Endometrial microvascular endothelial cells (primary cell): ENCODE results near the gene SNAI3. TPM values are rescaled to one million over a fixed set of nuclear protein-coding genes. Genes with fewer than 3 reads are reported as not detected.

Experiments used
- in situ Hi-C: cut with HindIII; loops from 2 replicates; pipeline ENCODE4 v1.10.0; 2017; ENCODE audit warnings: low sequenced_read_pairs, low pct_unique_long_range_greater_than_20kb; ENCODE audit errors: inconsistent ontology term
- total RNA-seq: library from RNA; depleted of rRNA; stranded (reverse); fragments of >200 nt; gene quantifications from one replicate; pipeline ENCODE4 v1.2.3, GENCODE V29; 2015; ENCODE audit errors: inconsistent ontology term

Gene SNAI3
- total RNA-seq, 1 donor from 2014 or later: not detected

DNA sequence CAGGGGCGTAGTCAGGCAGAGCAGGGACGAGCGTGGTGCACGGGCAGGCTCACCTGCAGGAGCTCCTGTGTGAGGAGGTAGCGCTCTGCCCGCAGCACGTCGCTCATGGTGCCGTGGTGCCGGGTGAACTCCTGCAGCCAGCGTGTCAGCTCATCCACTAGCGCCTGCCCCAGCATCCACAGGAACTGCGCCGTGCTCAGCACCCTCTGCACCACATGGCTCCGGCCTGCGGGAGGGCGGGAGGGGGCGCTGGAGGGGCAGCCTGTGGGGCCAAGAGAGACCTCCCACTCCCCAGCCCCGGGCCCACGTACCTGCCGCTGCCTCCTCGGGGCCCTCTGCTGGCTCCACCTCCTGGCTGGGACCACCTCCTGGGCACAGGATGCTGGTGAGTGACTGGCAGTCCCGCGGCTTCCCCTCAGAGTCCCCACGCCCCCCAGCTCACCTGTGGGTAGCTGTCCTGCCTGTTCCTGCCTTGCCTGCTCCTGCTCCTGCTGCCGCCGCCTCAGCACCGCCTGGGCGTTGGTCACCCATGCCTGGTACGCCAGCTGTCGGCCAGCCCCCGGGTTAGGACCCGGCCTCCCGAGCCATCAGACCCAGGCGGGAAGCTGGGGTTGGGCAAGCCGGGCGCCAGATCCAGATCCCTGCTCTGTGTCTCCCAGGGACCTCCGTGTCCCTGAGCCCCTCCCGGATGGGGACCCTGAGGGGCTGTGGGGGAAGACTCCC, 36.6 kb upstream of the SNAI3 start:
- in situ Hi-C loops: no loop called here

DNA sequence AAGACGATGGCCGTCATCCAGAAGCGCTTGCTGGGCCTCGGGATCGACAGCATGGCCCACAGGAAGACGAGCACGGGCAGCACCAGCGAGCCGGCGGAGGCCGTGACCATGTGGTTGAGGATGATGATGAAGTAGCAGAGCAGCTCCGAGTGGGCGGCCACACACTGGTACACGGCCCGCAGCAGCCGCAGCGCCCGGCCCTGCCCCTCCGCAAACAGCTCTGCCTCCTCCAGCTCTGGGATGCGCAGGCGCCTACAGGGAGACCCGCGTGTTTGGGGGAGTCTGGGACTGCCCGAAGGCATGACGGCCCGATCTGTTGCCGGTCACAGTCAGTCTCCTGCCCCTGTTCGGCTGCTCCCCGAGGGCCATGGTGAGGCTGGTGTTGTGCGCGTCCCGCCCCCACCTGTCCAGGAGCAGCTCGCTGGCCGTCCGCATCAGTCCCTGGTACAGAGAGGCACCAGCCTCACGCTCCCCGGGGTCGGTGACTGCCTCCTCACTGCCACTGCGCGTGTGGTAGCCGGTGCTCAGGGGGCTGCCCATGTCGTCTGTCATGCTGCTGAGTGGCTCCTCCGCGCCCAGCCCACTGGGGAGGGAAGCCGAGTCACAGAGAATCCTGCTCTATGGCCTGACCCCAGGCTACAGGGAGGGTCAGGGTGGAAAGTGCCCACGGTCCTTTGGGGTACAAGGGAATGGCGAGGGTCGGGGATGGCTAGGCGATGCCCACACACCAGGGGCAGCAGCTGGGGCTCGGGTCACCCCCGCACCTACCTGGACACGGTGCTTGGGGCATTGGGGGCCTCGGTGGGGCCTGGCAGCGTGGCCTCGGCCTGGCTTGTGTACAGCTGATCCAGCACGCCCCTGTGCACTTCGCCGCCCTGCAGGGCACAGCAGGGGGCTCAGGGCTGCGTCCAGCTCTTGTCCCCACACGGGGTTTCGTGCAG, 35.8 kb upstream of the SNAI3 start:
- in situ Hi-C loops: no loop called here

DNA sequence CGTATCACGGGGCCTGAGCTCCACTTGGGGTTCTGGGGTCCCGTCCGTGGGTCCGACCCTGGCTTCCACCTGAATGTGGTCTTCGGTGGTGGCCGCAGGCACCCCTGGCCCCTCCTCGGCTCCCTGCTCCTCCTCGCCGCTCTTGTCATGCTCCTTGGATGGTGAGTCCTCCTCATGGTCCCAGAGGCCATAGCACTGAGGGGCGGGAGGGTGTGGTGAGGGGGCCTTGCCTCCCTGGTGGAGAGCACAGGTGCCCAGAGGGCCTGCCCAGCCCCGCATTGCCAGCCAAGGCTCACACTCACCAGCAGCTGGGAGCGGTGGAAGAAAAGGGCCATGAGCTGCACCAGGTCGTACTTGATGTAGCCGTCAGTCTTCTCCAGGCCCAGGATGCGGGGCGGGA, 34.9 kb upstream of the SNAI3 start:
- in situ Hi-C loops: no loop called here

DNA sequence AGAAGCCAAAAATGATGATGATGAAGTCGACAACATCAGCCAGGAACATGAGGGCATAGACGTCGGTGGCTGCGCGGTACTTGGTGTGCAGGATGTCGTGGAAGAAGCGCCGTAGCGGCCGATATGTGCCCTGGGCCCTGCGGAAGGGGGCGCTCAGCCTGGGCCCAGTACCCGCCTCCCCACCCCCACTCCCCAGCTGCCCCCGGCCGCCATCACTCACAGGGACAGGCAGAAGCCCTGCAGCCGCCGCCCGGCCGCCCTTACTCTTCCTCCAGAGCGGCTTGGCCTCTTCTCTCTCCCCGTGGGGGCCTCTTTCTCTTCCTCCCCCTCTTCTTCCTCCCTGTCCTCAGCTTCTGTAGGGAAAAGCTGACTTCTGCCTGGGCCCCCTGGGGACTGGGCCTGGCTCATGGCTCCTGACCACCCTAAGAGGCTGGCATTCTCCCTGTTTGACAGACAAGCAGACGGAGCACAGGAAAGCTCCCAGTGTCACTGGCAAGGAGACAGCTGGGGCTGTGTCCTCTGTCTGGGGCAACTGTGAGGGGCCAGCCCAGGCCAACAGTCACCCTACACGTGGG, 34.2 kb upstream of the SNAI3 start:
- in situ Hi-C loops: no loop called here

DNA sequence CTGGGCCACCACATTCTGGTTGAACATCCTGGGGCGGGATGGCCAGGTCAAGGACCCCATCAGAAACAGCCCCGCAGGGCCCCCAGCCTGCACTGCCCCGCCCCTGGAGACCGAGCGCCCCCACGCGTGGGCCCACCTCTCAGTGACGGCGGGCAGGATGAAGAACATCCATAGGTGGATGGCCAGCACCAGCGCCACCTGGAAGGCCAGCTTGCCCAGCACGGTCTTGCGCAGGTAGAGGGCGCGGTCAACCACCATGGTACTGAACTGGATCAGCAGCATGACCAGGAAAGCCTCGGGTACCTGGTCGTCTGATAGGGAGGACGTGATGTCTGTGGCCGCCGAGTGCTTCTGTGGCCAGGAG, 33.6 kb upstream of the SNAI3 start:
- in situ Hi-C loops: no loop called here

DNA sequence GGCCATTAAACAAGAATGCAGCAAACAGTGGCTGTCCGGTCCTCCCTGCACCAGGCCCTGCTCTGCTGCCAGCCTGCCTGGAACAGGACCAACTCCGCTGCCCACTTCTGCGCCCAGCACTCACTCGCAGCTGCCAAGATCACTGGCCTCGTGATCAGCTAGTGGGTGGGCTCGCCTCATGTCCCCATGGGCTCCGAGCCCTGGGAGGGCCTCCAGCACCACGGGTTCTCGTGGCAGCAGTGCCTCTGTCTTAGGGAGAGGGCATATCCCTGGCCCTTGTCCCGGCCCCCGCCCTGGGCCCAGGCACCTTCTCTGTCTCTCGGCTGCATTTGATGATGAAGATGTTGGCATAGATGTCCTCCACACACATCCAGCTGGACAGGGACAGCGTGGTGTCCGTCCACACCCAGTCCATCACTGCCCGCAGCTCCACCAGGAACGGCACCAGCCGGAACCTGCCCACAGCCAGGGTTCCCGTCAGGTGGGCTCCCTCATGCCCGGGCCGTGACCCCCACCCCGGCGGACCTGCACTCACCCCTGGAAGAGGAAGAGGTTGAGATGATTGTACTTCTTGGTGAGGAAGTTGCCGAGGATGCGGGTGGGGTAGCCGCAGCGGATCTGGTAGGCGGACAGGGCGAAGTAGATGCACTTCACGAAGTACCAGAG, 33.1 kb upstream of the SNAI3 start:
- in situ Hi-C loops: no loop called here

DNA sequence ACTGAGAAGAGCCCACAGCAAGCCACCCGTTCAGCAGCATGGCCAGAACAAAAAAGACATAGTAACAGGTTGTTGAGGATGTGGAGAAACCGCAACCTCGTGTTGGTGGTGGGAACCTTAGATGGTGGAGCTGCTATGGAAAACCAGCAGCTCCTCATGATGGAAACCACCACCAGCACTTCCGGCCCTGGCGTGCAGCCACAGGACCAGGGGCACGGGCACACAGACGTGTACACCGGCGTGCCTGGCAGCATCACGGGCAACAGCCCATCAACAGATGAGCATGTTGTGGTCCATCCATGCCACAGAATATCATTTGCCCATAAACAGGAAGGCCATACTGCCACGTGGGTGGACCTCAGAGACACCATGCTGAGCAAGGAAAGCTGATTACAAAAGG, 31.9 kb upstream of the SNAI3 start:
- in situ Hi-C loops: no loop called here

DNA sequence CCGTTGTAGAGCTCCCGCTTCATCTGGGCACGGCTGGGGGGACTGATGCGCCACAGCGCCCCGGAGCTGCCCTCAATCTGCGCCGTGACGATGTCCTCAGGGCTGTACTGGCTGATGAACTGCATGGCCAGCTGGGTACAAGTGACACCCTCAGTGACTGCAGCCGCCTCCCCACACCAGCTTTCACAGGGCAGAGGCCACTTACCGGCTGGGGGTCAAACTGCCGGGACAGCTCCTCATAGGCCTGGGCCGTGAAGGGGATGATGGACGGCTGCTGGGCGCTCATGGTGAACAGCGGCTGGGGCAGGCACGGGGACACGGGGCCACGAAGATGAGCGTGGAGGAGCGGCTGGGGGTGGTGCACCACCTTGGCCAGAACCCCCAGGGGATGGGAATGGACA, 30.3 kb upstream of the SNAI3 start:
- in situ Hi-C loops: no loop called here

DNA sequence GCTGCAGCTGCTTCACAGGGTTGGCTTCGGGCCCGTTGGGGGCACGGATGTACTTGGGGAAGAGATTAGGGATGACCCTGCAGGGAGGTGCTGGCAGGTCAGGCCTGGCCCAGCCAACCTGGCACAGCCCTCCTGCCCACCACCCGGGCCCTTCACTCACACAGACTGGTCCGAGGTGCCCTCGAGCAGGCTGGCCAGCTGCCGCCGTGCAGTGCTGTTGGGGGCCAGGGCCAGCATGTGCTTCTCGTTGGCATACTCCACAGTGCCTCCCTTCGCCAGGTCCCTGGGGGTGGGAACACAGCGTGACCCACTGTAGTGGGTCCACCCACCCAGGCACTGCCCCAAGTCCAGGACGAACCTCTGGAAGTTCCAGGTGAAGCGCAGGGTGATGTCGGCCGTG, 29.9 kb upstream of the SNAI3 start:
- in situ Hi-C loops: no loop called here

DNA sequence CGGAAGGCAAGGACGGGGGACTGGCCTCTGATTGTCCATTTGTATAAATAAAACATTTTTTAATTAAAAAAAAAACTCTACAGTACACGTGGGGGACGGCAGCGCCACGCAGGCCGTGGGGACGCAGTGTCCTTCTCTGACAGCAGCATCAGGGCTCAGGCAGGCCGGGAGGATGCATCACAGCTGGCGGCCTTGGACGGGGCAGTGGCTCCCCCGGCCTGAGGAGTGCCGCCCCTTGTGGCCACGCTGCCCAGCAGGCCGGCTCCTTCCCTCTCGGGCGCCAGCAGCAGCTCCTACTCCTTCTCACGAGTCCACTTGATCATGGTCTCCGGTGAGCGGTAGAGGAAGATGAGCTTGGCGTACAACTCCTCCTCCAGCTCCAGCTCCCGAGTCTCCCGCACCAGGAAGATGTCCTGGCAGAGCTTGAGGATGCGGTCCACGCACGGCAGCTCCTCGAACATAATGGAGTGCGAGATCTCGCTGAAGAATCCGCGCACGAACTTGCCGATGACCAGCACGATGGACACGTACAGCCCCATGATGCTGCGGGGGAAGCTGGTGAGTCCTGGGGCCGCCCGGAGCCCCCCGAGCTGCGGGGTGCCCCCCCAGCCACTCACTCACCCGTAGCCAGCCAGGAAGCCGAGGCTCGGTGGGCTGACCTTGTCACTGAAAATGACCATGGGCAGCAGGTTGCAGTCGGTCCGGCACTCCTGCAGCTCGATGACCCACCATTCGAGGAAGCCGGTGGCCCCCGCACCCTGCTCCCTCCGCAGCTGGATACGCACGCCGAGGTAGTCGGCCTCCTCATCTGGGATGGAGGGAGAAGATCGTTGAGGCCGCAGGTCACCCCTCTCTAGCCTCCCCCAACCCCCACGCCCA, 29.2 kb upstream of the SNAI3 start:
- in situ Hi-C loops: no loop called here

DNA sequence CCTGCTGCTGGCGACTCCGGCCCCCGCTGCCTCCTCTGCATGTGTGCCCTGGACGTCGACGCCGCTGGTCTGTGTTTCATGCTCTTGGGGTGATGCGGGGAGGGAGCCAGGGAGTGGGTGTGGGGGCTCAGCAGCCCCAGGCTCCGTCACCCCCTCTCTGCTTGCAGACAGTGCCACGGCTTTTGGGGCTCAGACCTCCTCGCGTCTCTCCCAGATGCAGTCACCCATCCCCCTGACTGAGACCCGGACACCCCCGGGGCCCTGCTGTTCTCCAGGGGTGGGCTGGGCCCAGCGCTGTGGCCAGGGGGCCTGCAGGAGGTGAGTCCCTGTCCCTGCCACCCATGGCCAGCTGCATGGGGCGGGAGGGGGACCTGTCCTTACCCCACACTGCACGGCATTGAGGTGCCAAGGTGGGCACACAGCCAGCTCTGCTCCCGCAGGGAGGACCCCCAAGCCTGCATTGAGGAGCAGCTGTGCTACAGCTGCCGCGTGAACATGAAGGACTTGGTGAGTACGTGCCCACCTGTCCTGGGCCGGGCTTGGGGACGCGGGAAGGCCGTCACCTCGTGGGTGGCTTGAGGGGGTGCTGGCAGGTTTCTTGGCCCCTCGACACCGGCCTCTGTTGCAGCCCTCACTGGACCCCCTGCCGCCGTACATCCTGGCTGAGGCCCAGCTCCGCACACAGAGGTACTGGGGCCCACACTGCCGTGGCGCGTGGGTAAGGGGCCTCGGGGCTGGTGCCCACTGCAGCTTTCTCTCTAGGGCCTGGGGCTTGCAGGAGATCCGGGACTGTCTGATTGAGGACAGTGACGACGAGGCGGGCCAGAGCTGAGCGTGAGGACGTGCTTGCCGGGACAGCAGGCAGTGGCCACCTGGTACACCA, 28.4 kb upstream of the SNAI3 start:
- in situ Hi-C loops: no loop called here

DNA sequence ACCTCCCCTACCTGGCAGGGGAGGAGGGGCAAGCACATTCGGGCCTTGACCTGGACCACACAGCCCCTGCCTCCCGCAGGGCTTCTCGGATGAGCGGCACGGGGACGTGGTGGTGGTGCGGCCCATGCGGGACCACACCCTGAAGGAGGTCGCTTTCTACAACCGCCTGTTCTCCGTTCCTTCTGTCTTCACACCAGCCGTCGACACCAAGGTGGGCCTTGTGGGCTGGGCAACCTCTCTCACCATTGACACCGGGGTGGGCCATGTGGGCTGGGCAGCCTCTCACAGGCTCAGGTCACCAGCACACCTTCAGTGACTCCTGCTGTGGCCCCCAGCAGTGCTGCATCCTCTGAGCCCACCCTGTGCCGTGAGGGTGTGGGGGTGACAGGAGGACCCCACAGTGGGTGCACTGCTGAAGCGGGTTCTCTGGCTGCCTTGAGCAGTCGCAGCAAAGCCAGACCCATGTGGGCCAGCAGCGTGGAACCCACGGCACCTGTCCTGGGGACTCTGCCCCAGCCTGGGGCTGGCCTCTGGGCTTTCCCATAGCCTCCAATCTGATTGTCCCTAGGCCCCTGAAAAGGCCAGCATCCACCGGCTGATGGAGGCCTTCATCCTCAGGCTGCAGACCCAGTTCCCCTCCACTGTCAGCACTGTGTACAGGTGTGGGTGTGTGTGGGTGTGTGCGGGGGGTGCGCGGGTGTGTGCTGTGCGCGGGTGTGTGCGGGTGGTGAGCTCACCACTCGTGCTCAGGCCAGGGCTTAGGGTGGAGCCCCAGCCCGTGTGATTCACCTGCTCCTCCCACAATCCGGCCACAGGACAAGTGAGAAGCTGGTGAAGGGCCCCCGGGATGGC, 27.5 kb upstream of the SNAI3 start:
- in situ Hi-C loops: no loop called here

DNA sequence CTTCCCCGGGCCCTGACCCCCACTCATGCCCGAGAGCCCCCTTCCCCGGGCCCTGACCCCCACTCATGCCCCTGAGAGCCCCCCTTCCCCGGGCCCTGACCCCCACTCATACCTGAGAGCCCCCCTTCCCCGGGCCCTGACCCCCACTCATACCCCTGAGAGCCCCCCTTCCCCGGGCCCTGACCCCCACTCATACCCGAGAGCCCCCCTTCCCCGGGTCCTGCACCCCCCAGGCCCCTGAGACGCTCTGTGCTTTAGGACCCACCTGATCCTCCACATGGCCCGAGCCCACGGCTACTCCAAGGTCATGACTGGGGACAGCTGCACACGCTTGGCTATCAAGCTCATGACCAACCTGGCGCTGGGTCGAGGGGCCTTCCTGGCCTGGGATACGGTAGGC, 26.7 kb upstream of the SNAI3 start:
- in situ Hi-C loops: no loop called here

DNA sequence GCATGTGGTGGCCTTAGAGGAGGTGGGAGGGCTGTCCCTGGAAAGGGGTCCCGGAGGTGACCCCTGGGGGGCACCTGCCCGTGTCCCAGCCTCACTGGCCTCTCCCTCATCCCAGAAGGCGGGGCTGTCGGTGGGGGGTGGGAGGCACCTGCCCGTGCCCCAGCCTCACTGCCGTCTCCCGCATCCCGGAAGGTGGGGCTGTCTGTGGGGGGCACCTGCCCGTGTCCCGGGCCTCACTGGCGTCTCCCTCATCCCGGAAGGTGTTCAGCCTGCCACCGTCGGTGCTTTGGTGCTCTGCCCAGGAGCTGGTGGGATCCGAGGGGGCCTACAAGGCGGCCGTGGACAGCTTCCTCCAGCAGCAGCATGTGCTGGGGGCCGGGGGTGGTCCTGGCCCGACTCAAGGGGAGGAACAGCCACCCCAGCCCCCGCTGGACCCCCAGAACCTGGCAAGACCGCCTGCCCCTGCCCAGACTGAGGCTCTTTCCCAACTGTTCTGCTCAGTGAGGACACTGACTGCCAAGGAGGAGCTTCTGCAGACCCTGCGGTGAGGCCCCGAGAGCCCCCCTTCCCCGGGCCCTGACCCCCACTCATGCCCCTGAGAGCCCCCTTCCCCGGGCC, 26.2 kb upstream of the SNAI3 start:
- in situ Hi-C loops: no loop called here

DNA sequence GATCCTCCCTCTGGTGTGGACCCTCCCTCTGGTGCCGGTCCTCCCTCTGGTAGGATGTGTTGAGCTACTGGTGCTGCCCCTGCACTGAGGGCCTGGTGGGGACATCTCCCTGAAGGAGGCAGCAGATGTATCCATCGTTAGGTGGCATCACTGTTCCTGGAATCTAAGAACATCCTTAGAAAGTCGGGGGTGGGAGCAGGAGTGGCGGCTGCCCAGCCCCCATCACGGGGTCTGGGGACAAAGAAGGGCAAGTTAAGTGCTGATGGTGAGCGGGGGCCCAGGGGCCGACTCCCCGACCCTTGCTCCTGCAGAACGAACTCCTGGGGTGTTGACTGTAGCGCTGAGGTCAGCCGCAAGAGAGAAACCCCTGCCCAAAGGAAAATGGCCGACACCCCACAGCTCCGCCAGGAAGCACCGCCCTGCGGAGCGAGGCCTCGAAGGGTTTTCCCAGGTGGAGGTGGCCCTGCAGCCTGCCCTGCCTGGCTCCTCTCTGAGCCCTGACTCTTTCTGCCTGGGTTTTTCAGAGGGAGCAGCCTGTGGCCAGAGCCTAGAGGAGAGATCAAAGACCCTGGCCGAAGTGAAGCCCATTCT, 25.5 kb upstream of the SNAI3 start:
- in situ Hi-C loops: no loop called here

DNA sequence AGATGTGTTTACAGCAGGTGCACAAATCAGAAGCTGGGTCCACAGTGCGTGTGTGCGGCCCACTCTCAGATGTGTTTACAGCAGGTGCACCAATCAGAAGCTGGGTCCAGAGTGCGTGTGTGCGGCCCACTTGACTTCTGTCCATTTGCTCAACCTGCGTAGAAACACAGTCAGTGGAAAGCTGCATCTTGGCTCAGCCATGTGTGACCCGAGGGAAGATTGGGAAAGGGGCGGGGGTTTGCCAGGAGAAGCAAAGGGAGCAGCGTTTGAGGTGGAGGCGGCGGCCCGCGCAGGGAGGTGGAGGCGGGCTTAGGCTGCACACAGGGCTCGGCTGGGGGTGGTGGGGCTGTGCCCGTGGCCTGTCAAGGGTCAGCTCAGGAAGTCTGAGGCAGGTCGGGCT, 24.2 kb upstream of the SNAI3 start:
- in situ Hi-C loops: no loop called here
